ENCODE results near the gene FAM222A.

Gene FAM222A

GRCh38 chr12:109710747-109711595 lies 2.7 kb upstream of the FAM222A start:
- DNase-seq (ENCODE audit: low read depth in 2 of 3, low spot score in 2 of 3), result no peak

- no peak for DNase-seq (ENCODE audit: low read depth in 2 of 3, low spot score in 2 of 3)
Observed at GRCh38 chr12:109711596-109712461, 1.8 kb upstream of the FAM222A start.

- peak; percentile 27 to 36 (median 31) for DNase-seq (ENCODE audit: low read depth in 2 of 3, low spot score in 2 of 3)
Observed at GRCh38 chr12:109714141-109714912, 702 bp downstream of the FAM222A start.

GRCh38 chr12:109714913-109715244 lies 1.3 kb downstream of the FAM222A start:
- DNase-seq (ENCODE audit: low read depth in 2 of 3, low spot score in 2 of 3), result no peak

GRCh38 chr12:109715310-109716091 lies 1.9 kb downstream of the FAM222A start:
- no peak for DNase-seq (ENCODE audit: low read depth in 2 of 3, low spot score in 2 of 3)

GRCh38 chr12:109716092-109716479 lies 2.5 kb downstream of the FAM222A start:
- no peak for DNase-seq (ENCODE audit: low read depth in 2 of 3, low spot score in 2 of 3)

- no peak for DNase-seq (ENCODE audit: low read depth in 2 of 3, low spot score in 2 of 3)
Observed at GRCh38 chr12:109716512-109717389, 3.1 kb downstream of the FAM222A start.

GRCh38 chr12:109717390-109718357 lies 4.0 kb downstream of the FAM222A start:
- no peak for DNase-seq (ENCODE audit: low read depth in 2 of 3, low spot score in 2 of 3)

- DNase-seq (ENCODE audit: low read depth in 2 of 3, low spot score in 2 of 3), result no peak
Observed at GRCh38 chr12:109718390-109718789, 4.8 kb downstream of the FAM222A start.

GRCh38 chr12:109719123-109720022 lies 5.7 kb downstream of the FAM222A start:
- no peak for DNase-seq (ENCODE audit: low read depth in 2 of 3, low spot score in 2 of 3)

GRCh38 chr12:109720152-109720856 lies 6.7 kb downstream of the FAM222A start:
- no peak for DNase-seq (ENCODE audit: low read depth in 2 of 3, low spot score in 2 of 3)

- no peak for DNase-seq (ENCODE audit: low read depth in 2 of 3, low spot score in 2 of 3)
Observed at GRCh38 chr12:109720857-109721189, 7.2 kb downstream of the FAM222A start.

- DNase-seq (ENCODE audit: low read depth in 2 of 3, low spot score in 2 of 3), result no peak
Observed at GRCh38 chr12:109721276-109721675, 7.7 kb downstream of the FAM222A start.

- no peak for DNase-seq (ENCODE audit: low read depth in 2 of 3, low spot score in 2 of 3)
Observed at GRCh38 chr12:109722022-109722720, 8.5 kb downstream of the FAM222A start.

- DNase-seq (ENCODE audit: low read depth in 2 of 3, low spot score in 2 of 3), result no peak
Observed at GRCh38 chr12:109722721-109723094, 9.1 kb downstream of the FAM222A start.

- DNase-seq (ENCODE audit: low read depth in 2 of 3, low spot score in 2 of 3), result no peak
Observed at GRCh38 chr12:109723311-109723881, 9.8 kb downstream of the FAM222A start.
